GM12873 (cell line): ENCODE data around the gene CSGALNACT2.

Experiments used
- TF ChIP-seq, protein P1 (sequence below): IDR thresholded peaks from 2 replicates; pipeline ENCODE4 v1.5.1; 2012; ENCODE audit warnings: low read depth, mild to moderate bottlenecking, moderate library complexity, low read length, control low read depth; ENCODE audit not compliant: insufficient read depth; ENCODE audit errors: missing control alignments

CSGALNACT2 gene

GRCh38 chr10:43170491-43170890 is 32.2 kb downstream of the CSGALNACT2 start:
- TF ChIP-seq, protein P1, sequence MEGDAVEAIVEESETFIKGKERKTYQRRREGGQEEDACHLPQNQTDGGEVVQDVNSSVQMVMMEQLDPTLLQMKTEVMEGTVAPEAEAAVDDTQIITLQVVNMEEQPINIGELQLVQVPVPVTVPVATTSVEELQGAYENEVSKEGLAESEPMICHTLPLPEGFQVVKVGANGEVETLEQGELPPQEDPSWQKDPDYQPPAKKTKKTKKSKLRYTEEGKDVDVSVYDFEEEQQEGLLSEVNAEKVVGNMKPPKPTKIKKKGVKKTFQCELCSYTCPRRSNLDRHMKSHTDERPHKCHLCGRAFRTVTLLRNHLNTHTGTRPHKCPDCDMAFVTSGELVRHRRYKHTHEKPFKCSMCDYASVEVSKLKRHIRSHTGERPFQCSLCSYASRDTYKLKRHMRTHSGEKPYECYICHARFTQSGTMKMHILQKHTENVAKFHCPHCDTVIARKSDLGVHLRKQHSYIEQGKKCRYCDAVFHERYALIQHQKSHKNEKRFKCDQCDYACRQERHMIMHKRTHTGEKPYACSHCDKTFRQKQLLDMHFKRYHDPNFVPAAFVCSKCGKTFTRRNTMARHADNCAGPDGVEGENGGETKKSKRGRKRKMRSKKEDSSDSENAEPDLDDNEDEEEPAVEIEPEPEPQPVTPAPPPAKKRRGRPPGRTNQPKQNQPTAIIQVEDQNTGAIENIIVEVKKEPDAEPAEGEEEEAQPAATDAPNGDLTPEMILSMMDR = no peak

- TF ChIP-seq, protein P1 = no peak
Observed at GRCh38 chr10:43172645-43173044, 34.4 kb downstream of the CSGALNACT2 start.

DNA sequence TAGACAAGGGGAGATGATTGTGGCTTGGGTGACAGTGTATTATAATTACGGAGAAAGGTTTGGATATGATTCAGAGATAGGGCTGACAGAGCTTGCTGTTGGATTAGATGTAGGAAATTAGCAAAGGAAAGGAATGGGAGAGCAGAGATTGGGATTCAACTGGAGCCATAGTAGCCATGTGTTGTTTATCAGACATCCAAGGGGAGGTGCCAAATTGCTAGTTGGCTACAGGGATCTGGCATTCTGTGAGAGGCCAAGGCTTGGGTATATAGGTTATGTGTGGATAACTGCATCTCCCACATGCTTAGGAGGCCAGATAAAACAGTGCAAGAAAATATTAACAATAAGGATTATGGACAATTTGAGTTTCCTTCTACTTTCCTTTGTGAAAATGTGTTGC is 34.9 kb downstream of the CSGALNACT2 start:
- TF ChIP-seq, protein P1 = no peak

GRCh38 chr10:43174969-43175368 is 36.7 kb downstream of the CSGALNACT2 start:
- TF ChIP-seq, protein P1 = no peak

GRCh38 chr10:43176271-43176670 is 38.0 kb downstream of the CSGALNACT2 start:
- TF ChIP-seq, protein P1 = no peak

GRCh38 chr10:43177595-43177994 is 39.4 kb downstream of the CSGALNACT2 start:
- TF ChIP-seq, protein P1 = no peak

- TF ChIP-seq, protein P1 = no peak
Observed at GRCh38 chr10:43181146-43181545, 42.9 kb downstream of the CSGALNACT2 start.
